ENCODE measurements around the gene RABGAP1L. TPM values are rescaled to one million over a fixed set of nuclear protein-coding genes. Genes with fewer than 3 reads are reported as not detected.

RABGAP1L gene
- total and polyA plus RNA-seq, 2 of the 8 experiments (the other 6 are each of a cell fraction or from before 2014, with no cell fraction given), result 33.3 to 156 TPM

DNA sequence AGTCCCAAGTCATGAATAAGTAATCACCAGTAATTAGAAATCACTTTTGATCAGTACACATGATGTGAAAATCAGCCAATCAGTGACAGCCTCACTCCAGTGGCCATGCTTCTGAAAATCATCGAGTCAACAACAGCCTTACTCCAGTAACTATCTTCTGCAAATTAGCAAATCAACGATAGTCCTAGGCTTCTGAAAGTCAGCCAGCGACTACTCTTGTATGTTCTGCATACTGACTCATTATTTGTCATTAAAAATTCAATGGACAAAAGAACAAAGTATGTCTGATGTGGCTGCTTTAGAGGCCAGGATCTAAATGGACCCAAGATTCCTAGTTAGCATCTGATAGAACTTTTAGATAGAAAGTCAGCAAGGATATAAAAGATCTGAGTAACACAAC is 391.0 kb downstream of the RABGAP1L start (continued):
- TF ChIP-seq, protein P1, sequence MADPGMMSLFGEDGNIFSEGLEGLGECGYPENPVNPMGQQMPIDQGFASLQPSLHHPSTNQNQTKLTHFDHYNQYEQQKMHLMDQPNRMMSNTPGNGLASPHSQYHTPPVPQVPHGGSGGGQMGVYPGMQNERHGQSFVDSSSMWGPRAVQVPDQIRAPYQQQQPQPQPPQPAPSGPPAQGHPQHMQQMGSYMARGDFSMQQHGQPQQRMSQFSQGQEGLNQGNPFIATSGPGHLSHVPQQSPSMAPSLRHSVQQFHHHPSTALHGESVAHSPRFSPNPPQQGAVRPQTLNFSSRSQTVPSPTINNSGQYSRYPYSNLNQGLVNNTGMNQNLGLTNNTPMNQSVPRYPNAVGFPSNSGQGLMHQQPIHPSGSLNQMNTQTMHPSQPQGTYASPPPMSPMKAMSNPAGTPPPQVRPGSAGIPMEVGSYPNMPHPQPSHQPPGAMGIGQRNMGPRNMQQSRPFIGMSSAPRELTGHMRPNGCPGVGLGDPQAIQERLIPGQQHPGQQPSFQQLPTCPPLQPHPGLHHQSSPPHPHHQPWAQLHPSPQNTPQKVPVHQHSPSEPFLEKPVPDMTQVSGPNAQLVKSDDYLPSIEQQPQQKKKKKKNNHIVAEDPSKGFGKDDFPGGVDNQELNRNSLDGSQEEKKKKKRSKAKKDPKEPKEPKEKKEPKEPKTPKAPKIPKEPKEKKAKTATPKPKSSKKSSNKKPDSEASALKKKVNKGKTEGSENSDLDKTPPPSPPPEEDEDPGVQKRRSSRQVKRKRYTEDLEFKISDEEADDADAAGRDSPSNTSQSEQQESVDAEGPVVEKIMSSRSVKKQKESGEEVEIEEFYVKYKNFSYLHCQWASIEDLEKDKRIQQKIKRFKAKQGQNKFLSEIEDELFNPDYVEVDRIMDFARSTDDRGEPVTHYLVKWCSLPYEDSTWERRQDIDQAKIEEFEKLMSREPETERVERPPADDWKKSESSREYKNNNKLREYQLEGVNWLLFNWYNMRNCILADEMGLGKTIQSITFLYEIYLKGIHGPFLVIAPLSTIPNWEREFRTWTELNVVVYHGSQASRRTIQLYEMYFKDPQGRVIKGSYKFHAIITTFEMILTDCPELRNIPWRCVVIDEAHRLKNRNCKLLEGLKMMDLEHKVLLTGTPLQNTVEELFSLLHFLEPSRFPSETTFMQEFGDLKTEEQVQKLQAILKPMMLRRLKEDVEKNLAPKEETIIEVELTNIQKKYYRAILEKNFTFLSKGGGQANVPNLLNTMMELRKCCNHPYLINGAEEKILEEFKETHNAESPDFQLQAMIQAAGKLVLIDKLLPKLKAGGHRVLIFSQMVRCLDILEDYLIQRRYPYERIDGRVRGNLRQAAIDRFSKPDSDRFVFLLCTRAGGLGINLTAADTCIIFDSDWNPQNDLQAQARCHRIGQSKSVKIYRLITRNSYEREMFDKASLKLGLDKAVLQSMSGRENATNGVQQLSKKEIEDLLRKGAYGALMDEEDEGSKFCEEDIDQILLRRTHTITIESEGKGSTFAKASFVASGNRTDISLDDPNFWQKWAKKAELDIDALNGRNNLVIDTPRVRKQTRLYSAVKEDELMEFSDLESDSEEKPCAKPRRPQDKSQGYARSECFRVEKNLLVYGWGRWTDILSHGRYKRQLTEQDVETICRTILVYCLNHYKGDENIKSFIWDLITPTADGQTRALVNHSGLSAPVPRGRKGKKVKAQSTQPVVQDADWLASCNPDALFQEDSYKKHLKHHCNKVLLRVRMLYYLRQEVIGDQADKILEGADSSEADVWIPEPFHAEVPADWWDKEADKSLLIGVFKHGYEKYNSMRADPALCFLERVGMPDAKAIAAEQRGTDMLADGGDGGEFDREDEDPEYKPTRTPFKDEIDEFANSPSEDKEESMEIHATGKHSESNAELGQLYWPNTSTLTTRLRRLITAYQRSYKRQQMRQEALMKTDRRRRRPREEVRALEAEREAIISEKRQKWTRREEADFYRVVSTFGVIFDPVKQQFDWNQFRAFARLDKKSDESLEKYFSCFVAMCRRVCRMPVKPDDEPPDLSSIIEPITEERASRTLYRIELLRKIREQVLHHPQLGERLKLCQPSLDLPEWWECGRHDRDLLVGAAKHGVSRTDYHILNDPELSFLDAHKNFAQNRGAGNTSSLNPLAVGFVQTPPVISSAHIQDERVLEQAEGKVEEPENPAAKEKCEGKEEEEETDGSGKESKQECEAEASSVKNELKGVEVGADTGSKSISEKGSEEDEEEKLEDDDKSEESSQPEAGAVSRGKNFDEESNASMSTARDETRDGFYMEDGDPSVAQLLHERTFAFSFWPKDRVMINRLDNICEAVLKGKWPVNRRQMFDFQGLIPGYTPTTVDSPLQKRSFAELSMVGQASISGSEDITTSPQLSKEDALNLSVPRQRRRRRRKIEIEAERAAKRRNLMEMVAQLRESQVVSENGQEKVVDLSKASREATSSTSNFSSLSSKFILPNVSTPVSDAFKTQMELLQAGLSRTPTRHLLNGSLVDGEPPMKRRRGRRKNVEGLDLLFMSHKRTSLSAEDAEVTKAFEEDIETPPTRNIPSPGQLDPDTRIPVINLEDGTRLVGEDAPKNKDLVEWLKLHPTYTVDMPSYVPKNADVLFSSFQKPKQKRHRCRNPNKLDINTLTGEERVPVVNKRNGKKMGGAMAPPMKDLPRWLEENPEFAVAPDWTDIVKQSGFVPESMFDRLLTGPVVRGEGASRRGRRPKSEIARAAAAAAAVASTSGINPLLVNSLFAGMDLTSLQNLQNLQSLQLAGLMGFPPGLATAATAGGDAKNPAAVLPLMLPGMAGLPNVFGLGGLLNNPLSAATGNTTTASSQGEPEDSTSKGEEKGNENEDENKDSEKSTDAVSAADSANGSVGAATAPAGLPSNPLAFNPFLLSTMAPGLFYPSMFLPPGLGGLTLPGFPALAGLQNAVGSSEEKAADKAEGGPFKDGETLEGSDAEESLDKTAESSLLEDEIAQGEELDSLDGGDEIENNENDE (IDR thresholded peaks at IDR 0.05; ENCODE audit: insufficient replicate concordance, low read length), result no peak
- no peak for TF ChIP-seq RFX5 (IDR thresholded peaks at IDR 0.05; ENCODE audit: borderline replicate concordance, low read depth, low read length)
- no peak for TF ChIP-seq JUN (IDR thresholded peaks at IDR 0.05; ENCODE audit: low read depth, low read length)

Measured in H1 (cell line).